NCI-H1436 (cell line): ENCODE data around the gene SRGAP2C.
"Not testable (repeated sequence)": the region's sequence is repeated elsewhere in the genome, so short reads cannot be mapped to it uniquely, and the experiment has no call there.

Experiments used
- DNase-seq: peaks from one replicate; lab custom pipeline; 2025; lab: John Stamatoyannopoulos, UW

Gene SRGAP2C

GRCh38 chr1:121339611-121340010 lies 154.8 kb downstream of the SRGAP2C start:
- DNase-seq, result not testable (repeated sequence)

DNA sequence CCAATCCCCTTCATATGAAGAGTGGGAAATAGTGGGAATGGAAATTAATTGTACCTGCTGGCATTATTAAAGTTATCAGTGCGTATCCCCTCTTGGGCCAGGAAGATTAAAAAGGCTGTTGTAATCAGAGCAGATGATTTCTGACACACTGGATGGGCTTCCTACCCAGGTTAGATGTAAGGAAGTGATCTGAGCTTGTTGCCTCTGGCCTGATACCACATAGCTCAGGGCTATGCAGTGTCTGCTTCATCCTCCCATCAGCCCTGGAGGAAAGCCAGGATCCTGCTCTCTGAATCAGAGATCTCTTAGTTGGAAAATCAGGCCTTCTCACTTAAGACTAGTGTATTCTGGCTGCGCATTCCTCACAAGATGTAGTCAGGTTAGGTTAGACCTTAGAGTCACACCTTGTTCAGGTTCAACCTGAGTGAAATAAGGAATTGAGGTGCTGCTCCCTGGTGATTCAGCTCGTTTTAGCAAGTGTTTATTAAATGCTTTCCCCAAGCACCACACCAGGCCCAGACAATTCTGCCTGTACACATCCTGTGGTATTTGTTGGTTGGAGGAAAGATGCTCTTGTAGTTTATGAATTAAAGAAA lies 158.6 kb downstream of the SRGAP2C start:
- DNase-seq, result not testable (repeated sequence)

DNA sequence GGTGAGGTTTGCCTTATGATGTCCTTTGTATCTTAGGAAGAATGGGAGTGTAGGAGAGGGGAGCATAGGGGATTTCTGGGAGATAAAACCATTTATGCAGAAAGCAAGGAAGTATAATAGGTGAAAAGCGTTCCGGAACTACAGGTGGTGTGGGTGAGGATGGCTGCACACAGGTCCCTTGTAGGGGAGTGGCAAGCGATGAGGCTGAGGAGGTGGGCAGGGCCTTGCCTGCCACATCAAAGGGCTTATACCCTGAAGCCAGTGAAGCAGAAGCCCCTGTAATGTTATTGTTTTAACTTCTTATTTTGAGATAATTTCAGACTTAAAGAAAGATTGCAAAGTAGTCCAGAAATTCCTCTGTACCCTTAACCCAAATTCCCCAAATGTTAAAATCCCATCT lies 159.6 kb downstream of the SRGAP2C start:
- DNase-seq, result not testable (repeated sequence)

DNA sequence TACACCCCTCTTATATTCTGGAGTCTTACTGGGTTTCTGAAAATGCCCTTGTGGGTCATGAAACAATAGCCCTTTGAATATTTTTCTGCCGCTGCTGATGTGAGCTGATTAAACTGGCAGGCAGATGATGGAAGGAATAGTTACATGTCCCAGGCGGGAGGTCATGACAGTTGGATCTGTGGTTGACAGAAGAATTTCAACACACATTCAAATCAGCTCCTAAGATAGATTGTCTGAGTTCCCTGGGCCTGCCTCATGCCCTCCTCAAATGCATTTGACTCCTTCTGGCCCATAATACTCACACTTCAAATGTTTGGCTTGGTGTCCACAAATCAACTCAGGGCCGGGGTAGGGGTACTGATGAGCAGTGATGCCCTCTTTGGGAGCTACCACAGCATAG lies 161.9 kb downstream of the SRGAP2C start:
- DNase-seq, result not testable (repeated sequence)

GRCh38 chr1:121347476-121347875 lies 162.7 kb downstream of the SRGAP2C start:
- not testable (repeated sequence) for DNase-seq

- DNase-seq, result not testable (repeated sequence)
Observed at GRCh38 chr1:121348115-121348514, 163.3 kb downstream of the SRGAP2C start.

- not testable (repeated sequence) for DNase-seq
Observed at GRCh38 chr1:121349332-121349967, 164.7 kb downstream of the SRGAP2C start.

GRCh38 chr1:121355711-121356420 lies 171.1 kb downstream of the SRGAP2C start:
- DNase-seq, result not testable (repeated sequence)

- not testable (repeated sequence) for DNase-seq
Observed at GRCh38 chr1:121356819-121357218, 172.0 kb downstream of the SRGAP2C start.

- DNase-seq, result not testable (repeated sequence)
Observed at GRCh38 chr1:121360531-121360930, 175.8 kb downstream of the SRGAP2C start.

DNA sequence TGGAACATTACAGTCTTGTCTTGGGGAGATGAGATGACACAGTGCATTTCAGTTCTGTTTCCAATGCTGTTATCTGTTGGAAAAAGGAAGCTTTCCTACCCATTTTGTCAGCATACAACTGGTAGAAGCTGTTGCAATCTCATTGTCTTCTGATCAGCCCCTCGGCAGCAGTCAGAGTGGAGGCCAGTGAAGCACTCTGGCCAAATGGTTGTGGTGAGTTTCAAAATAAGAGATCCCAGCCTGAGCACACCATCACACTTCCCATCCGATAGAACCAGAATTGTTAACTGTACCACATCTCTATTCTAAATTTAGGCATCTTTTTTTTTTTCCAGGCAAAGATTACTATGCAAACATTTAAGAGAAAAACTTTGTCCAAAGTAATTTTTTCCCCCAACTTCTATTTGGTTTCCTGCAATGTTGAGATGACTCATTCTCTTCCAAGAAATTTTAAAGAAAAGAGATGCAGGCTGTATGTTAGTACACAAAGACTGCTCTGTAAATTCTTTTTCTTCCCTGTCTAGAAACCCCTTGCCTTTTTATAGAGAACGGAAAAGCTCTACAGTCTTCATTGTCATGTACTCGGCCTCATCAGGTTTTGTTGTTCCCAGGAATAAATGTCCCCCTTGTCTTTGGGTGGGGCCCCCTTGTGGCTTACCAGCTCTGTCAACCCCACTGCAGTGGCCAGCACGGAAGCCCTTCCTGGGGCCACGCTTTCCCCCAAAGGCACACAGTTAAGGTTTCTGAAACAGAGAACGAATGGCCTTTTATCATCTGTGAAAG lies 176.9 kb downstream of the SRGAP2C start:
- DNase-seq, result not testable (repeated sequence)

DNA sequence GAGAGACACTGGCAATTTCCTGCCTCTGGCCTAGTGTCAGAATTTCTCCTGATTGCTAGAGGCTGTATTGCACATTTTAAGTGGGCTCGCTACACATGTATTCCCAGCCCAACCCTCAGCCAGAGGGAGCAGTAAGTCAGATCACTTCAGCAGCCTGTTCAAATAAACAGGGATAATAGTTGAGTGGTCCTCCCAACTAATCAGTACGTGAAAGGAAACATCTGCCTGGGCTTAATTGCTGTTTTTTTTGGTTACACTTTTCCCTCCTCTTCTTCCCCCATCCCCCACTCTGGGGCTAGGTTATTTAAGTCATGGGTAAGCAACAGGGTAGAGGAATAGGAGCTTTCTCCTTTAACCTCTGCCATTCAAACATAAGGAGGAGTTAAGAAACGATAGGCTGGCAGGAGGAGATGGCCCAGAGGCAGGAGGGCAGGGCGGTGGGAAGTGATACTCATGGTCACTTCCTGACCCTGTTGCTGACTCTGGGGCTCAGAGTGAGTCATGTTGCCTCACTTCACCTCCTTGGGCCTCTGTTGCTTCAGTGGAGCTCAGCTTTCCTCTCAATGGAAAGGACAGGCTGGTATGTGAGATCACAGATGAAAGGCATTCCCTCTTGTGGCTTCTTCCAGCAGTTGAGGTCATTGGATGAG lies 177.6 kb downstream of the SRGAP2C start:
- not testable (repeated sequence) for DNase-seq

GRCh38 chr1:121365316-121365715 lies 180.5 kb downstream of the SRGAP2C start:
- DNase-seq, result not testable (repeated sequence)

DNA sequence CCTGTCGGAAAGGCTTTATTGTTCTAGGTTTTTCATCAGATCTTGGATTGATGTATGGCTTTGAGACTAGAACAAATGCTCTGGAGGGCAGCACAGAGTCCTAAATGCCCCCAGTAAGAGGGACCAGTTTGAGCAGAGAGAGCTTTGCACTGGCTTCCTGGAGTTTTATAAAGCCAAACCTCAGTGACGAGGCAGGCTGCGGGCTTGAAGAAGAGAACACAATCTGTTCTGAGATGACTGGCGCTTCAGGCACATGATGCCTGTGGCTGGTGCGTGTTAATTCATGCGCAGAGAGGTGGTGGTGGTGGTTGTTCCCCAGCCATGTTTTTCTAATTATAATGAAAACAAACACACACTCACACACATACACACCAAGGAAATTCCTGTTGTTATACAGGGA lies 180.9 kb downstream of the SRGAP2C start:
- DNase-seq, result not testable (repeated sequence)

- DNase-seq, result not testable (repeated sequence)
Observed at GRCh38 chr1:121366171-121366570, 181.4 kb downstream of the SRGAP2C start.

DNA sequence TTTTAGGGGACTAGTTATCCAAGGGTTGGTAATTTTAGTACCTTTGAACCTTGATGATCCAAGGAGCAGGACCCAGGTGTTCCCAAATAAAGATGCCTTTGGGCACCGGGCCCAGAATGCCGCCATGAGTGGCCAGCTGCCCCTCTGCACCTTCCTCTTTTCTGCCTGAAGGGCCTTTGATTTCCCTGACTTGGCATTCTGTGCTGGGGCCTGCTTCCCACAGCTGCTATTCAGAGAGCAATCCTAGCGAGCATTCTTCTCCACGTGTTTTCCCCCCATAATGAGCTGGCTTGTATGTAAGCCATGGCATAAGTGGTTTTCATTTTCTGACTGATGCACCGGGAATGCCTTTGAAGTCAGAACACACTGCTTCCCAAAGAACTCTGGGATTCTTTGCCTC lies 184.1 kb downstream of the SRGAP2C start:
- DNase-seq, result not testable (repeated sequence)

- not testable (repeated sequence) for DNase-seq
Observed at GRCh38 chr1:121369959-121370358, 185.2 kb downstream of the SRGAP2C start.

GRCh38 chr1:121374851-121375367 lies 190.1 kb downstream of the SRGAP2C start:
- DNase-seq, result not testable (repeated sequence)

GRCh38 chr1:121376986-121377385 lies 192.2 kb downstream of the SRGAP2C start:
- DNase-seq, result not testable (repeated sequence)

GRCh38 chr1:121378757-121379156 lies 194.0 kb downstream of the SRGAP2C start:
- not testable (repeated sequence) for DNase-seq

- not testable (repeated sequence) for DNase-seq
Observed at GRCh38 chr1:121384754-121385153, 200.0 kb downstream of the SRGAP2C start.
